ENCODE measurements around the gene SLC35F3. TPM values are rescaled to one million over a fixed set of nuclear protein-coding genes. Genes with fewer than 3 reads are reported as not detected.

Gene SLC35F3
- total RNA-seq, 4 donors from 2014 or later, result 0.36 to 1.4 (median 0.54) TPM

- no peak for TF ChIP-seq CTCF (IDR thresholded peaks at IDR 0.05)
- no peak for TF ChIP-seq EP300 (IDR thresholded peaks at IDR 0.05)
- no peak for TF ChIP-seq POLR2AphosphoS5 (IDR thresholded peaks at IDR 0.05)
- TF ChIP-seq POLR2A (IDR thresholded peaks at IDR 0.05), result no peak
- 83% methylated on average over 1 of the region's 1 CpG for WGBS
Measured at GRCh38 chr1:234044079-234044478, 139.6 kb downstream of the SLC35F3 start.

GRCh38 chr1:234047123-234047522 is 142.6 kb downstream of the SLC35F3 start:
- TF ChIP-seq CTCF (IDR thresholded peaks at IDR 0.05) (no peak), EP300 (IDR thresholded peaks at IDR 0.05) (no peak), POLR2A (IDR thresholded peaks at IDR 0.05) (no peak), POLR2AphosphoS5 (IDR thresholded peaks at IDR 0.05) (no peak)
- Histone ChIP-seq H3K9me3 (no peaks in the 10 kb centered on the region), H3K27me3 (no peaks in the 10 kb centered on the region), H3K36me3 (no peaks in the 10 kb centered on the region), H3K4me1 (no peaks in the 10 kb centered on the region), H3K4me3 (no peak overlapping the region), H3K27ac (no peak overlapping the region)
- no peak for DNase-seq (ENCODE audit: low spot score in 2 of 2)

More at GRCh38 chr1:234044079-234044478, 139.6 kb downstream of the SLC35F3 start:
- no peaks in the 10 kb centered on the region for H3K4me1 ChIP-seq
- H3K36me3 ChIP-seq, result no peaks in the 10 kb centered on the region
- DNase-seq (ENCODE audit: low spot score in 2 of 2), result no peak
- H3K27me3 ChIP-seq, result no peaks in the 10 kb centered on the region
- H3K9me3 ChIP-seq, result no peaks in the 10 kb centered on the region
- no peak overlapping the region for H3K4me3 ChIP-seq
- no peak overlapping the region for H3K27ac ChIP-seq

DNA sequence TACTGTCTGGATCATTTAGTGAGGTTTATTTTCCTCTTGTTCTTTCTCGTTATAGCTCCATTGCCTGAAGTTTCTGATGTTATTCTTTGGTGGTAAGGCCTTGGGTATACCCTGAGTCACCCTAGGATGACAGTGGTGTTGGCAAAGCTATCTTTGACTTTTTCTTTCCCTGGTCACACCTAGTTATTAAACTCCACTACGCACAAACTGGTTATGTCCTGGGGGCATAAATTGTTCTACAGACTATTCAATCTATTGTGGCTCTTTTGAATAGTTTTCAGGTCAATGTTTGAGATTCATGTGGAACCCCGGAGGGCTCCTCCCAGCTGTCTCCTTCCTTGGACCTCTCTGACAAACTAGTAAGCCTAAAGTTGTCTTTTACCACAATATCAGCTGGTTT is 157.7 kb downstream of the SLC35F3 start:
- Histone ChIP-seq H3K4me3 (no peak overlapping the region), H3K9me3 (no peaks in the 10 kb centered on the region), H3K27me3 (peaks cover 2% of the 10 kb centered on the region), H3K36me3 (no peaks in the 10 kb centered on the region), H3K4me1 (no peaks in the 10 kb centered on the region), H3K27ac (no peak overlapping the region)
- 63% methylated on average over 3 of the region's 3 CpGs for WGBS
- TF ChIP-seq POLR2A (IDR thresholded peaks at IDR 0.05) (no peak), EP300 (IDR thresholded peaks at IDR 0.05) (no peak), CTCF (IDR thresholded peaks at IDR 0.05) (no peak), POLR2AphosphoS5 (IDR thresholded peaks at IDR 0.05) (no peak)
- no peak for DNase-seq (ENCODE audit: low spot score in 2 of 2)

- 24% methylated on average over 17 of the region's 17 CpGs for WGBS
- Histone ChIP-seq H3K27me3 (peaks cover 2% of the 10 kb centered on the region), H3K4me3 (no peak overlapping the region), H3K4me1 (no peaks in the 10 kb centered on the region), H3K9me3 (no peaks in the 10 kb centered on the region), H3K27ac (no peak overlapping the region), H3K36me3 (no peaks in the 10 kb centered on the region)
- DNase-seq (ENCODE audit: low spot score in 2 of 2), result peak in 1 of 2 donors; percentile 70
- TF ChIP-seq POLR2A (IDR thresholded peaks at IDR 0.05), result no peak
- no peak for TF ChIP-seq POLR2AphosphoS5 (IDR thresholded peaks at IDR 0.05)
- TF ChIP-seq EP300 (IDR thresholded peaks at IDR 0.05), result no peak
- TF ChIP-seq CTCF (IDR thresholded peaks at IDR 0.05), result peak; percentile 23 to 68
Measured at GRCh38 chr1:234065794-234066447, 161.4 kb downstream of the SLC35F3 start.

DNA sequence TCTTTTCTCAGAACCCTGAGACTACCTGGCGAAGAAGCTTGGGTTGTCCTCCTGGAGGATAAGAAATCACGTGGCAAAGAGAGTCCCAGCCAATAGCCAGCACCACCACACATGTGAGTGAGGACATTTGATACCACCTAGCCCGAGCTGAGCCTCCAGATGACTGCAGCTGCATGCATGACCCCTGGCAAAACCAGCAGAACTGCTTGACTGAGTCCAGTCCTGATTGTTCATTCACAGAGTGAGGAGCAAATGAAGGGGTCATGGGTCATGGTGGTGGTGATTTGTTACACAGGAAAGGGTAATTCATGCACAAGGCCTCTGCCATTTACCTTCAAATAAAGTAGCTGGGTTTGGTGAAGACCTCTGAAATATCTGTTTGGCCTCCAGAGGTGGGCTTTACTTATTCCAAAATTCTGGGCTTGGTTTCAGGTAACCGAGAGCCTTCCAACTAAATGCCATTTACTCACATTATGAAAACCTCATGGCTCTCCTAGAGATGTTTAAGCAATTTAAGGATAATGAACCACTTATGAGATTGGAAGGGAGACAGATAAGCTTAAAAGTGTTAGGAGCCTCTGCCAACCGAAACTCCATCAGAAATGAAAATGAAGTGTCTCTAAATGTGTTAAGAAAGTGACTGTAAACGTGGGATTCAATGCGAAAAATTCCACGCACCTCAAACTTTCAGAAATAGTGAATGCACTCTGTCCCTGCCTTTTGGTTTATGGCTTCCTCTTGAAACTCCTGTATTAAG is 163.3 kb downstream of the SLC35F3 start:
- WGBS, result 73% methylated on average over 8 of the region's 8 CpGs
- Histone ChIP-seq H3K4me1 (no peaks in the 10 kb centered on the region), H3K4me3 (no peak overlapping the region), H3K36me3 (no peaks in the 10 kb centered on the region), H3K27me3 (peaks cover 2% of the 10 kb centered on the region), H3K27ac (no peak overlapping the region), H3K9me3 (no peaks in the 10 kb centered on the region)
- no peak for DNase-seq (ENCODE audit: low spot score in 2 of 2)
- no peak for TF ChIP-seq EP300 (IDR thresholded peaks at IDR 0.05)
- no peak for TF ChIP-seq POLR2AphosphoS5 (IDR thresholded peaks at IDR 0.05)
- TF ChIP-seq CTCF (IDR thresholded peaks at IDR 0.05), result no peak
- TF ChIP-seq POLR2A (IDR thresholded peaks at IDR 0.05), result no peak

Measured in suprapubic skin (tissue), 4 donors.